Ectodermal cell (in vitro differentiated cells): ENCODE measurements around the gene NRF1. TPM values are rescaled to one million over a fixed set of nuclear protein-coding genes. Genes with fewer than 3 reads are reported as not detected.
"Not testable (repeated sequence)": the region's sequence is repeated elsewhere in the genome, so short reads cannot be mapped to it uniquely, and the experiment has no call there.

Source experiments
- H3K27ac ChIP-seq: 2 replicates; pipeline ENCODE4 v1.7.0; 2013; ENCODE audit warnings: mild to moderate bottlenecking, low read depth, low read length; ENCODE audit not compliant: insufficient read depth, poor library complexity, severe bottlenecking
- H3K27me3 ChIP-seq: 2 replicates; pipeline ENCODE4 v1.7.0; 2013; ENCODE audit warnings: mild to moderate bottlenecking, low read length; ENCODE audit not compliant: insufficient read depth, control insufficient read depth, poor library complexity, severe bottlenecking
- H3K36me3 ChIP-seq: one replicate; pipeline ENCODE4 v1.7.0; 2013; ENCODE audit warnings: low read length; ENCODE audit not compliant: control insufficient read depth, insufficient read depth
- H3K4me1 ChIP-seq: one replicate; pipeline ENCODE4 v1.7.0; 2013; ENCODE audit warnings: low read length; ENCODE audit not compliant: control insufficient read depth, insufficient read depth
- H3K4me3 ChIP-seq: 2 replicates; pipeline ENCODE4 v1.7.0; 2013; ENCODE audit warnings: low read depth, low read length, control low read depth; ENCODE audit not compliant: insufficient read depth
- H3K9me3 ChIP-seq: 2 replicates; pipeline ENCODE4 v1.7.0; 2013; ENCODE audit warnings: mild to moderate bottlenecking, low read length, moderate library complexity; ENCODE audit not compliant: control insufficient read depth
- WGBS, 2 experiments: methylation state at CpG; one replicate each; pipeline ENCODE4 v1.1.7; 2013; ENCODE audit warnings: missing lambda C conversion rate in 2 of 2; 5-methylcytosine and 5-hydroxymethylcytosine counted together
- polyA plus RNA-seq, 4 experiments: library from polyadenylated mRNA; stranded (reverse); fragments of 50-300 nt; gene quantifications; one replicate each; pipeline ENCODE4 v1.2.3, GENCODE V29; 2013

NRF1 gene
- polyA plus RNA-seq (2013, experiment 1 of 4), result 22.1 TPM
- polyA plus RNA-seq (2013, experiment 2 of 4), result 22.6 TPM
- polyA plus RNA-seq (2013, experiment 3 of 4), result 18.7 TPM
- polyA plus RNA-seq (2013, experiment 4 of 4), result 18.7 TPM

DNA sequence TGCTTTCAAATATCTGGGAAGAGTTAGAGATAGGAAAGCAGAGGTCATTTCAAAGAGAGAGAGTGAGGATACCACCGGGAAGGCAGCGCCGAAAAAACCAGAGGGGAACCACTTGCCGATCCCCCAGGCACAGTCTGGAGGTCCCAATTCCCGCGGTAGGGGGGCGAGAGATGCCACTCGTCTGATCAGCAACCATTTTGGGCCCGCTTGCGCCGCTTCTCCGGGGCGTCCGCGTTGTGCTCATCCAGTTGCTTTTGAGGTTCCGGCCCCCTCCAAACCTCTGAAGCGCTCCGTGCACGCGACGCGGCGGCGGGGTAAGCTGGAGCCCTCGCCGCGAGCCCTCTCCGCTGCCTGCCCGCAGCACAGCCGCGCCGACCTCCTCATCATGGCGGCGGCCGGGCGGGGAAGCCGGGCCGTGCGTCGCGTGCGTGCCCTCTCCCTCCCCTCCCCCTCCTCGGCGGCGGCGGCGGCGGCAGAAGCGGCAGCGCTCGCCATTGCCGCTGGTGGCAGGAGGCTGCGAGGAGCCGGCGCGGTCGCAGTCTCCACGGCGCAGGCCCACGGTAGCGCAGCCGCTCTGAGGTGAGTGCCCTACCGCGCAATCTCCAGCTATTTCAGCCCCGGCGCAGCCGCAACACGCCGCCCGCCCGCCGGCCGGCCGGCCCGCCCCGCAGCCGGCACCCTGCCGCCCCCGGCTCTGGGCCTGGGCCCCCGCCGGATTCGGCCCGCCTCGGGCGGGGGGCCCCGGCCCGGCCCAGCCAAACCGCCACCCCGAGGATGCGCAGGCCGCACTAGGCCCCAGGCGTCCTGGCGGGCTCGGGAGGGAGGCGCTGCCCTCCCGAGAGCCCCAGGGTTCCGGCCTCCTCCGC, at the start of gene NRF1:
NRF1 (plus strand) TSS at position 475 of the 866 bp plus-strand sequence. CDS start 45,632 bp downstream, outside the sequence.
- H3K36me3 ChIP-seq, result peaks cover 10% of the 10 kb centered on the region
- WGBS, 2 experiments, result 0% methylated on average over 98 of the region's 98 CpGs
- no peaks in the 10 kb centered on the region for H3K27me3 ChIP-seq

DNA sequence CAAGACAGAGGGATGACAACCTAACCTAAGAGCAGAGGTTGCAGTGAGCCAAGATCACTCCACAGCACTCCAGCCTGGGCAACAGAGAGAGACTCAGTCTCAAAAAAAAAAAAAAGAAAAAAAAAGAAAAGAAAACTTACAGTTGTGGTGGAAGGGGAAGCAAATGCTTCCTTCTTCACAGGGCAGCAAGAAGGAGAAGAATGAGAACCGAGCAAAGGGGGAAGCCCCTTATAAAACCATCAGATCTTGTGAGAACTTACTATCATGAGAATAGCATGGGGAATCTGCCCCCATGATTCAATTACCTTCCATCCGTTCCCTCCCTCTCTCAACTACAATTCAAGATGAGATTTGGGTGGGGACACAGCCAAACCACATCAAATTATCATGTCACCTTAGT, 45.2 kb upstream of the NRF1 start:
- H3K4me3 ChIP-seq, H3K27ac ChIP-seq, H3K36me3 ChIP-seq, H3K27me3 ChIP-seq, H3K4me1 ChIP-seq, H3K9me3 ChIP-seq: not testable (repeated sequence)
- 91 to 98% methylated on average over 2 of the region's 2 CpGs for WGBS, 2 experiments

More for the DNA sequence above, at the start of gene NRF1:
- no peaks in the 10 kb centered on the region for H3K9me3 ChIP-seq
- H3K27ac ChIP-seq, result peak within 1 kb of the TSS; percentile 87
- peak within 1 kb of the TSS; percentile 94 for H3K4me3 ChIP-seq
- peaks cover 27% of the 10 kb centered on the region for H3K4me1 ChIP-seq

DNA sequence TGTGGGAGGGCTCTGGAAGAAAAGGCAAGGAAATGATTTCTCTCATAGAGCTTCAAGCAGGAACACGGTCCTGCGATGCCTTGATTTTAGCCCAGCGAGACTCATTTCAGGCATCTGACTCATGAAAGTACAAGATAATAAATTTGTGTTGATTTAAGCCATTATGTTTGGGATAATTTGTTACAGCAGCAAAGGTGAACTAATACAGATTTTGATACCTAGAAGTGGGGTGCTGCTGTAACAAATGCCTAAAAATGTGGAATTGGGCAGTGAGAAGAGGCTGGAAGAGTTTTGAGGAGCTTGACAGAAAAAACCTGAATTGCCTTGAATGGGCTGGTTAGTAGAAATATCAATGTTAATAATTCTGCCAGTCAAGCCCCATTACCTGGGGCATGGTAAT, 44.1 kb upstream of the NRF1 start:
- H3K4me1 ChIP-seq, result no peaks in the 10 kb centered on the region
- H3K4me3 ChIP-seq, result no peak overlapping the region
- no peaks in the 10 kb centered on the region for H3K36me3 ChIP-seq
- WGBS, 2 experiments, result 95 to 99% methylated on average over 3 of the region's 3 CpGs
- H3K9me3 ChIP-seq, result no peaks in the 10 kb centered on the region
- H3K27ac ChIP-seq, result no peak overlapping the region
- no peaks in the 10 kb centered on the region for H3K27me3 ChIP-seq

DNA sequence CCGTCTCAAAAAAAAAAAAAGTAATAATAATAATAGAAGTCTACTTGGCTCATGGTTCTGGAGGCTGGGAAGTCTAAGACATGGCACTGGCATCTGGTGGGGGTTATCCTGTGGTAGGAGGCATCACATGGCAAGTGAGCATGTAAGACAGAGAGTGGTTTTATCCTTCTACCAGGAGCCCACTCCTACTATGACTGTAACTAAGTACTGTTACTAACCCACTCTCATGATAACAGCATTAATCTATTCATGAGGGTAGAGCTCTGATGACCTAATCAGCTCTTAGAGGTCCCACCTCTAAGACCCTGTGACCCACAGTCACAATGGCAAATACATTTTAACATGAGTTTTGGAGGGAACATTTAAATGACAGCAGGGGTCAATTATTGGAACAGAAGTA, 43.3 kb upstream of the NRF1 start:
- no peak overlapping the region for H3K4me3 ChIP-seq
- no peak overlapping the region for H3K27ac ChIP-seq
- no peaks in the 10 kb centered on the region for H3K27me3 ChIP-seq
- WGBS, 2 experiments, result 40% methylated on average over 1 of the region's 1 CpG; no CpG with 5 or more reads in 1 of the 2 experiments
- no peaks in the 10 kb centered on the region for H3K4me1 ChIP-seq
- H3K9me3 ChIP-seq, result no peaks in the 10 kb centered on the region
- no peaks in the 10 kb centered on the region for H3K36me3 ChIP-seq

DNA sequence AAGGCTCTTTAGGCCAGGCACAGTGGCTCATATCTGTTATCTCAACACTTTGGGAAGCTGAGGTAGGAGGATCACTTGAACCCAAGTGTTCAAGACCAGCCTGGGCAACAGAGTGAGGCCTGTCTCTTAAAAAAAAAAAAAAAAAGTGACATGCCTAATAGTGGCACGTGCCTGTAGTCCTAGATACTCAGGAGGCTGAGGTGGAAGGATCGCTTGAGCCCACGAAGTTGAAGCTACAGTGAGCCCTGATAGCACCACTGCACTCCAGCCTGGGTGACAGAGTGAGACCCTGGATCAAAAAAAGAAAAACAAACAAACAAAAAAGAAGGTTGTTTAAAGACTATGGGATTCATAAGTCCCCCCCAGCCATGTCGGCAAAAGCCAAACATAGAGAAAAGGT, 42.2 kb upstream of the NRF1 start:
- no peak overlapping the region for H3K27ac ChIP-seq
- H3K4me1 ChIP-seq, result no peaks in the 10 kb centered on the region
- H3K36me3 ChIP-seq, result no peaks in the 10 kb centered on the region
- H3K4me3 ChIP-seq, result no peak overlapping the region
- 83 to 94% methylated on average over 4 of the region's 4 CpGs for WGBS, 2 experiments
- no peaks in the 10 kb centered on the region for H3K9me3 ChIP-seq
- no peaks in the 10 kb centered on the region for H3K27me3 ChIP-seq

DNA sequence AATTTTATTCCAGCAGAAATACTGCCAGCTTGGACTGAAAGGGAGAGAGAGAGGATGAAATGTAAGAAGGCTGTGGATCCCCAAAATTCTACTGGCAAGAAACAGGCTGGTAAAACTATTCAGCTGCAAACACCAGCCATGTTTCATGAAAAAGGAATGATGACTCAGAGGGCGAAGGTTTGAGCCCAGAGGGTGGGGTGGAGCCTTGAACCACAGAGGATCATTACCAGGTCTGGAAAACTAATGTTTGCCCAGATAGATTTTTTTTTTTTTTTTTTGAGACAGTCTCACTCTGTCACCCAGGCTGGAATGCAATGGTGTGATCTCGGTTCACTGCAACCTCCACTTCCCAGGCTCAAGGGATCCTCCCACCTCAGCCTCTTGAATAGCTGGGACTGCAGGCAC, 41.7 kb upstream of the NRF1 start:
- Histone ChIP-seq H3K9me3 (no peaks in the 10 kb centered on the region), H3K27me3 (no peaks in the 10 kb centered on the region), H3K36me3 (no peaks in the 10 kb centered on the region), H3K27ac (no peak overlapping the region), H3K4me3 (no peak overlapping the region), H3K4me1 (no peaks in the 10 kb centered on the region)
- 88 to 89% methylated on average over 2 of the region's 2 CpGs for WGBS, 2 experiments

DNA sequence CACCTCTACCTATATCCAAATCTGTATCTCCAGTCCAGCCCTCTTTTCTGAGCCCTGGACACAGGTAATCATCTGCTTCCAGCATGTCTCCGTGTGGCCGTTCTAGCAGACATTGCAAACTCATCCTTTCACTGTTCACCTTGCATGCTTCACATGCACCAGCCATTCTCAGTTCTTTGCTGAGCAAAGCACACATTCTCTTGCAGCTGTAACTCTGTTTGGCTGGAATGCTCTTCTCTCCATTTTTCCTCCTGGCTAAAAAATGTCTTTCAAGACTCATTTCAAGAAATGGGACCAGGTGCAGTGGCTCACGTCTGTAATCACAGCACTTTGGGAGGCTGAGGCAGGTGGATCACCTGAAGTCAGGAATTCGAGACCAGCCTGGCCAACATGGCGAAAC, 40.3 kb upstream of the NRF1 start:
- Histone ChIP-seq H3K27ac (no peak overlapping the region), H3K36me3 (no peaks in the 10 kb centered on the region), H3K4me1 (no peaks in the 10 kb centered on the region), H3K4me3 (no peak overlapping the region), H3K9me3 (no peaks in the 10 kb centered on the region), H3K27me3 (no peaks in the 10 kb centered on the region)
- 91 to 94% methylated on average over 5 of the region's 5 CpGs for WGBS, 2 experiments

DNA sequence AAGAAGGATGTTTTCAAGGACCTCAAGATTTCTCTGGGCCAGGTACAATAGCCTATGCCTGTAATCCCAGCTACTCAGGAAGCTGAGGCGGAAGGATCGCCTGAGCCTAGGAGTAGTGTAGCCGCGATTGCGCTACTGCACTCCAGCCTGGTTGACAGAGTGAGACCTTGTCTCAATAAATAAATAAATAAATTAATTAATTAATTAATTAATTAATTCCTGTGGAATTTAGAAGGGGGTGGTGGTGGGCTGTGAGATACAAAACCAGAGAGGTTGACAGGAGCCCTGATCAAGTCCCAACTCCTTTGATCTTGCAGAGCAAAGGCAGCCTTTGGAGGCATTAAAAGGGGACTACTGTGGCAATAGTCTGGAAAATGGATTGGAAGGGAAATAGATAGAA, 39.3 kb upstream of the NRF1 start:
- WGBS, 2 experiments, result 97 to 99% methylated on average over 5 of the region's 5 CpGs
- no peak overlapping the region for H3K4me3 ChIP-seq
- no peaks in the 10 kb centered on the region for H3K4me1 ChIP-seq
- no peaks in the 10 kb centered on the region for H3K9me3 ChIP-seq
- H3K36me3 ChIP-seq, result no peaks in the 10 kb centered on the region
- H3K27ac ChIP-seq, result no peak overlapping the region
- H3K27me3 ChIP-seq, result no peaks in the 10 kb centered on the region

DNA sequence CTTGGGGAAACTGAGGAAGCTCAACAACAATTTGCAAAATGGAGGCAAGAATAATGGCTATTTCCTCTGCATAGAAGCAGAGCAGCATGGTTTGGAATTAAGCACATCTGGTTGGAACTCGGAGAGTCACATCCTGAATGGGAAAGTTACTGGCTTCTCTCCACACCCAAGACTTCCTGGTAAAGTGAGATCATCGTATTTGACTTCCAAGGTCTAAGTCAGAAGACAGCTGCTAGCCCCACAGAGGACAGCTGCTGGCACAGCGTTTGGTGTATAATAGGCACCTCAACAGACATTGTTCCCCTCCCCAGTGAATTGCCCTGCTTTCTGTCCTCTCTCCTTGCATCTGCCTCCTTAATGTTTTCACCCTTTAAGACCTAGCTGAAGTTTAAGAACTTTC, 37.0 kb upstream of the NRF1 start:
- H3K27me3 ChIP-seq, result no peaks in the 10 kb centered on the region
- no peaks in the 10 kb centered on the region for H3K36me3 ChIP-seq
- peaks cover 3% of the 10 kb centered on the region for H3K9me3 ChIP-seq
- H3K4me1 ChIP-seq, result no peaks in the 10 kb centered on the region
- no peak overlapping the region for H3K4me3 ChIP-seq
- H3K27ac ChIP-seq, result no peak overlapping the region
- 88 to 94% methylated on average over 3 of the region's 3 CpGs for WGBS, 2 experiments

DNA sequence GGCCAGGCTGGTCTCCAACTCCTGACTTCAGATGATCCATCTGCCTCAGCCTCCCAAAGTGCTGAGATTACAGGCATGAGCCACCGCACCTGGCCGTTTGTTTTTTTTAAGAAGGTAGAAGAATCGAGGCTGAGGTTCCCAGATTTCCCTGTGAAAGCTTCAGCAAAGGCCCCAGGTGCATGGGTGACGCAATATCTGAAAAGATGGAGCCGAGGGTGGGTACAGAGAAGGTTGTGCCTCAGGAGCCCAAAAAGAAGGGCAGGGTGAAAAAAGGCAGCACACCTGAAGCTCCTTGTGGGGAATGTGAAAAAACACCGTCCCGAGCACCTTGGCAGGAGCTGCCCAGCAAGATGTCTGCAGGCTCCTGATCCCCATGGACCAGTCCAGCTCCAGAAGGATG, 35.8 kb upstream of the NRF1 start:
- no peaks in the 10 kb centered on the region for H3K4me1 ChIP-seq
- no peak overlapping the region for H3K27ac ChIP-seq
- H3K27me3 ChIP-seq, result no peaks in the 10 kb centered on the region
- peaks cover 3% of the 10 kb centered on the region for H3K9me3 ChIP-seq
- H3K4me3 ChIP-seq, result no peak overlapping the region
- WGBS, 2 experiments, result 93 to 94% methylated on average over 7 of the region's 7 CpGs
- H3K36me3 ChIP-seq, result no peaks in the 10 kb centered on the region
